ENCODE data around the gene MKS1. TPM values are rescaled to one million over a fixed set of nuclear protein-coding genes. Genes with fewer than 3 reads are reported as not detected.

MKS1 gene
- total RNA-seq, 1 experiment from 2014 or later, result 24.8 TPM

DNA sequence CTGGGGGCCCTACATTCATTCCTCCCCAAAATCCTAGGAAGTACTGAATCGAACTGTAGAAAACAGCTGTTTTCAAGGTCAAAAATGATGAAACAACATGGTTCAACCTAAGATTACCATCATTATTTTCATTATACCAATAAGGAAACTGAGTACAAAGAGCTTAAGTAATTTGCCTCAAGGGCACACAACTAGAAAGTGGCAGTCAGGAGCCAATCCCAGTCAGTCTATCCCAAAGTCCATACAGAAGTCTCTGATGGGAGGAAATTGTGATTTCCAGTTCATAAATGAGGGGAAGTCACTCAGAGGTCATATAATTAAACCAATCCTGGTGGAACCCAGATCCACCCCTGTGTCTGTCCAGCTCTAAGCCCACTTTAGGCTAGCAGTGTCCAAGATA, 27.7 kb upstream of the MKS1 start:
- Histone ChIP-seq H3K23me2 (ENCODE audit: insufficient read length, low read depth, low read length, poor library complexity, severe bottlenecking) (peaks cover 8% of the 10 kb centered on the region), H2BK15ac (ENCODE audit: low read depth, low read length) (no peak overlapping the region), H3K56ac (ENCODE audit: insufficient read length, low read depth, low read length) (no peak overlapping the region), H2BK5ac (ENCODE audit: insufficient read length, low read length) (no peak overlapping the region), H4K5ac (ENCODE audit: insufficient read length, low read depth, low read length) (no peak overlapping the region), H4K91ac (ENCODE audit: insufficient read length, low read depth, low read length) (no peak overlapping the region), H2BK20ac (ENCODE audit: low read depth, low read length, poor library complexity, severe bottlenecking) (no peak overlapping the region), H3K9ac (ENCODE audit: extremely low read depth, insufficient read length, low read length) (no peak overlapping the region), H3K27ac (ENCODE audit: insufficient read length, low read depth, low read length) (no peak overlapping the region), H3K23ac (ENCODE audit: insufficient read length, low read depth, low read length) (no peak overlapping the region), H3K4me2 (ENCODE audit: insufficient read depth, insufficient read length, low read length) (no peak overlapping the region), H4K20me1 (ENCODE audit: control insufficient read depth, insufficient read depth, insufficient read length) (no peaks in the 10 kb centered on the region), H3T11ph (ENCODE audit: low read length) (no peak overlapping the region), H2AK5ac (ENCODE audit: insufficient read length, low read length) (no peak overlapping the region), H3K4ac (ENCODE audit: low read depth, low read length) (no peak overlapping the region), H3K9me3 (ENCODE audit: control insufficient read depth, low read depth, low read length) (peaks cover 8% of the 10 kb centered on the region), H3K79me1 (ENCODE audit: insufficient read depth, low read depth, low read length, poor library complexity, severe bottlenecking) (no peaks in the 10 kb centered on the region), H3K4me1 (ENCODE audit: insufficient read depth, low read length) (no peaks in the 10 kb centered on the region; the same call in 1 of the 2 replicates), H4K8ac (replicated peaks; ENCODE audit: insufficient read length, low read depth, low read length) (no peak overlapping the region), H3K79me2 (ENCODE audit: insufficient read depth, low read length) (no peaks in the 10 kb centered on the region), H3K27me3 (ENCODE audit: insufficient read depth, low read length) (peaks cover 31% of the 10 kb centered on the region), H3K18ac (ENCODE audit: insufficient read length, low read depth, low read length) (no peak overlapping the region), H2BK120ac (ENCODE audit: low read depth, low read length, poor library complexity, severe bottlenecking) (no peak overlapping the region), H2BK12ac (ENCODE audit: insufficient read length, low read depth, low read length) (no peak overlapping the region), H2AFZ (ENCODE audit: low read length) (no peak overlapping the region), H3K14ac (ENCODE audit: insufficient read depth, low read length) (no peak overlapping the region)
- Mint-ChIP-seq H3K4me1 (peaks cover 11 to 16% of the 10 kb centered on the region in 2 experiments), H3K36me3 (ENCODE audit: insufficient read depth in 1 of 3, low read depth in 3 of 3) (peaks cover 0 to 6% (median 6%) of the 10 kb centered on the region in 3 experiments; a peak in 4 of 7 replicates), H3K27ac (no peak overlapping the region), H3K4me3 (no peak overlapping the region), H3K27me3 (ENCODE audit: low read depth) (peaks cover 96% of the 10 kb centered on the region), H3K9me3 (peaks cover 9% of the 10 kb centered on the region in 2 experiments)
- WGBS (ENCODE audit: extremely low coverage, insufficient read length, low lambda C conversion rate), result no CpG with 5 or more reads among the region's 1 CpG
- no peak for TF ChIP-seq CTCF (conservative IDR thresholded peaks at IDR 0.05)
- DNase-seq, result no peak
